ENCODE results near the gene FBXL5.

FBXL5 gene

GRCh38 chr4:15575966-15576365 is 79.2 kb downstream of the FBXL5 start:
- DNase-seq (ENCODE audit: low read depth in 2 of 2), result no peak
- H3K4me3 ChIP-seq (replicated peaks in 1 of 2; ENCODE audit: low read depth in 2 of 2, low read length in 2 of 2), result no peak overlapping the region
- no peak for TF ChIP-seq CTCF (IDR thresholded peaks at IDR 0.05; ENCODE audit: low read depth, low read length)

- H3K4me3 ChIP-seq (replicated peaks in 1 of 2; ENCODE audit: low read depth in 2 of 2, low read length in 2 of 2), result no peak overlapping the region
- DNase-seq (ENCODE audit: low read depth in 2 of 2), result no peak
- TF ChIP-seq CTCF (IDR thresholded peaks at IDR 0.05; ENCODE audit: low read depth, low read length), result no peak
Measured at GRCh38 chr4:15569746-15570145, 85.4 kb downstream of the FBXL5 start.

GRCh38 chr4:15568821-15569220 is 86.3 kb downstream of the FBXL5 start:
- no peak for TF ChIP-seq CTCF (IDR thresholded peaks at IDR 0.05; ENCODE audit: low read depth, low read length)
- H3K4me3 ChIP-seq (replicated peaks in 1 of 2; ENCODE audit: low read depth in 2 of 2, low read length in 2 of 2), result no peak overlapping the region
- no peak for DNase-seq (ENCODE audit: low read depth in 2 of 2)

GRCh38 chr4:15563871-15564270 is 91.3 kb downstream of the FBXL5 start:
- no peak for TF ChIP-seq CTCF (IDR thresholded peaks at IDR 0.05; ENCODE audit: low read depth, low read length)
- DNase-seq (ENCODE audit: low read depth in 2 of 2), result no peak
- H3K4me3 ChIP-seq (replicated peaks in 1 of 2; ENCODE audit: low read depth in 2 of 2, low read length in 2 of 2), result no peak overlapping the region

GRCh38 chr4:15562623-15563022 is 92.5 kb downstream of the FBXL5 start:
- TF ChIP-seq CTCF (IDR thresholded peaks at IDR 0.05; ENCODE audit: low read depth, low read length), result no peak
- H3K4me3 ChIP-seq (replicated peaks in 1 of 2; ENCODE audit: low read depth in 2 of 2, low read length in 2 of 2), result no peak overlapping the region
- no peak for DNase-seq (ENCODE audit: low read depth in 2 of 2)

- DNase-seq (ENCODE audit: low read depth in 2 of 2), result no peak
- TF ChIP-seq CTCF (IDR thresholded peaks at IDR 0.05; ENCODE audit: low read depth, low read length), result no peak
- no peak overlapping the region for H3K4me3 ChIP-seq (replicated peaks in 1 of 2; ENCODE audit: low read depth in 2 of 2, low read length in 2 of 2)
Measured at GRCh38 chr4:15562114-15562513, 93.0 kb downstream of the FBXL5 start.

- no peak for TF ChIP-seq CTCF (IDR thresholded peaks at IDR 0.05; ENCODE audit: low read depth, low read length)
- H3K4me3 ChIP-seq (replicated peaks in 1 of 2; ENCODE audit: low read depth in 2 of 2, low read length in 2 of 2), result no peak overlapping the region
- no peak for DNase-seq (ENCODE audit: low read depth in 2 of 2)
Measured at GRCh38 chr4:15558561-15558960, 96.6 kb downstream of the FBXL5 start.

Measured in cardiac fibroblast (primary cell).